Brain microvascular endothelial cell (primary cell): ENCODE measurements around the gene SMS.
A peak's percentile ranks its signal among the peaks of the same experiment; 100 is the strongest.

Experiments
- DNase-seq: peaks from one replicate; pipeline ENCODE4 v3.0.0-alpha.2; 2020
- H3K27ac ChIP-seq: fragments of 250-450 bp; sonication (Bioruptor Pico); 2 replicates; pipeline ENCODE4 v1.5.1; 2020; ENCODE audit warnings: mild to moderate bottlenecking, moderate library complexity
- H3K27me3 ChIP-seq: fragments of 250-450 bp; sonication (Bioruptor Pico); replicated peaks from 2 replicates; pipeline ENCODE4 v1.5.1; 2020; ENCODE audit warnings: mild to moderate bottlenecking
- H3K36me3 ChIP-seq: fragments of 250-450 bp; sonication (Bioruptor Pico); replicated peaks from 2 replicates; pipeline ENCODE4 v1.5.1; 2020; ENCODE audit warnings: mild to moderate bottlenecking
- H3K4me3 ChIP-seq: 2 replicates; pipeline ENCODE4 v1.5.1; 2011; ENCODE audit warnings: low read depth, mild to moderate bottlenecking, control low read depth, low read length, moderate library complexity
- in situ Hi-C: cut with HindIII; loops from 2 replicates; pipeline ENCODE4 v1.10.0; 2017; ENCODE audit warnings: low sequenced_read_pairs, low pct_ligation_motif_present
- TF ChIP-seq, protein P1 (sequence below): IDR thresholded peaks from 2 replicates; pipeline ENCODE4 v1.5.1; 2011; ENCODE audit warnings: low read depth, mild to moderate bottlenecking, moderate library complexity, low read length, control low read depth, inconsistent platforms; ENCODE audit errors: missing control alignments

SMS gene

DNA sequence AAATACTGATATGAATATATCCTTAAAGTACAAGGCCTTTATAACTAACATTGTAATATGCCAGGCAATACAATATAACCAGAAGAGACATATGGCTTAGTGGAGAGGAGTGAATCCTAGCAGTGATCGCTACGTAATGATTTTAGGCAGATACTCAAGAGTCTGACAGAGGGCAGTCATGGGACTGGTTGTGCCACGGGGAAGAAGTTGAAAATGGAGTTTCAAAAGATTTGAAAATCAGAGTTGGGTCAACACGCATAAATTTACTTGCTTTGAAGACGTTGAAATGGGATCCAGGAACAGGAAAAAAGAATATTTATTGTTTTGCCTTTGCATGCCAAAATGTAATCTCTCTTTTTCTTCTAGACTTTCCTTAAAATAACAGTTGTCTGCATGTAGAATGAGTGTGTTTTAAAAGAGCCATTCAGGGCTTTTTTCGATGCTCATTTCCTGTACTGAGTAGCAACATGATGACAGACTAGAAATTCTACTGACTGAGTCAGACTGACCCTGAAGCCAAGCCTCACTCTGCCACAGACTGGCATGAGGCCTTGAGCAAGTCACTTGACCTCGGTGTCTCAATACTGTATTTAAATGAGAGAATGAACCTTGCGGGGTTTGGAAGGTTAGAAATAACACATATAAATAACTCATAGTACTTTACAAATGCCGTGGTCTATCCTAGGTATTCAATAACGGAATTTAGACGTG is 8.1 kb upstream of the SMS start:
- peak; percentile 78 for DNase-seq
- Histone ChIP-seq H3K27me3 (no peaks in the 10 kb centered on the region), H3K36me3 (no peaks in the 10 kb centered on the region), H3K4me3 (no peak overlapping the region), H3K27ac (peak overlapping the region; percentile 80)
- TF ChIP-seq, protein P1, sequence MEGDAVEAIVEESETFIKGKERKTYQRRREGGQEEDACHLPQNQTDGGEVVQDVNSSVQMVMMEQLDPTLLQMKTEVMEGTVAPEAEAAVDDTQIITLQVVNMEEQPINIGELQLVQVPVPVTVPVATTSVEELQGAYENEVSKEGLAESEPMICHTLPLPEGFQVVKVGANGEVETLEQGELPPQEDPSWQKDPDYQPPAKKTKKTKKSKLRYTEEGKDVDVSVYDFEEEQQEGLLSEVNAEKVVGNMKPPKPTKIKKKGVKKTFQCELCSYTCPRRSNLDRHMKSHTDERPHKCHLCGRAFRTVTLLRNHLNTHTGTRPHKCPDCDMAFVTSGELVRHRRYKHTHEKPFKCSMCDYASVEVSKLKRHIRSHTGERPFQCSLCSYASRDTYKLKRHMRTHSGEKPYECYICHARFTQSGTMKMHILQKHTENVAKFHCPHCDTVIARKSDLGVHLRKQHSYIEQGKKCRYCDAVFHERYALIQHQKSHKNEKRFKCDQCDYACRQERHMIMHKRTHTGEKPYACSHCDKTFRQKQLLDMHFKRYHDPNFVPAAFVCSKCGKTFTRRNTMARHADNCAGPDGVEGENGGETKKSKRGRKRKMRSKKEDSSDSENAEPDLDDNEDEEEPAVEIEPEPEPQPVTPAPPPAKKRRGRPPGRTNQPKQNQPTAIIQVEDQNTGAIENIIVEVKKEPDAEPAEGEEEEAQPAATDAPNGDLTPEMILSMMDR: peak; percentile 6
- in situ Hi-C loops: no loop called here

DNA sequence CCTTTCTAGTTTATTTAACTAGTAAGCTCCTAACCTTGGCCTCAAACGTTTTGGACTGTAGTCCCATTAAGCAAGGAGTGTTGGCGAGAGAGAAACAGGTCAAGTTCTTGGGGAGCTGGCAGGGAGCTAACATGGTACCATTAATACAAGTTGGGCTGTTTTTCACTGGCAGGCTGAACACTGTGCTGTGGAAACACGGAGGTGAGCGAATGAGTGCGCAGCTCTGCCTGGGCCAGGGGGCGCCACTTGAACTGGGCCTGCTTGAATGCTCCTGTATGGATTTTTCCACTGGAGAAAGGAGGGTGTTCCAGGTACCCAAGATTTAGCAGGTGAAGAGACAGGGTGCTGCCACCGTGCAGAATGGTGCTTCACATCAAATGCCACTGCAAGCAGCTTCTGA is 7.4 kb upstream of the SMS start:
- Histone ChIP-seq H3K4me3 (no peak overlapping the region), H3K36me3 (no peaks in the 10 kb centered on the region), H3K27me3 (no peaks in the 10 kb centered on the region), H3K27ac (peak overlapping the region; percentile 80)
- TF ChIP-seq, protein P1: peak; percentile 11
- in situ Hi-C loops: no loop called here
- no peak for DNase-seq

DNA sequence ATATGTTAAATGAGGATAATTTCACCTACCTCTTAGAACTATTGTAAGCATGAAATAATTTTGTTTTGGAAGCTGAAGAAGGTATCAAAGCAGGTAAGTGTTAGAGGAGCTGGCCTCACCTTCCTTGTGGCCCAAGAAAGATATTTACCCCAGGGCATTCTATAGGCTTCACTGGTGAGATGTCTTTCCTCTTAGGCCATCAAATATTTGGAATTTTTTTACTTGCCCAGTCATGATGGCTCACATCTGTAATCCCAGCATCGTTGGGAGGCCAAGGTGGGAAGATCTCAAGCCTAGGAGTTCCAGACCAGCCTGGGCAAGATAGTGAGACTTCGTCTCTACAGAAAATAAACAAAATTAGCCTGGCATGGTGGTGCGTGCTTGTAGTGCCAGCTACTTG is 6.1 kb upstream of the SMS start:
- in situ Hi-C loops: no loop called here
- no peak for DNase-seq
- Histone ChIP-seq H3K27ac (no peak overlapping the region), H3K36me3 (no peaks in the 10 kb centered on the region), H3K27me3 (no peaks in the 10 kb centered on the region), H3K4me3 (no peak overlapping the region)
- TF ChIP-seq, protein P1: no peak

DNA sequence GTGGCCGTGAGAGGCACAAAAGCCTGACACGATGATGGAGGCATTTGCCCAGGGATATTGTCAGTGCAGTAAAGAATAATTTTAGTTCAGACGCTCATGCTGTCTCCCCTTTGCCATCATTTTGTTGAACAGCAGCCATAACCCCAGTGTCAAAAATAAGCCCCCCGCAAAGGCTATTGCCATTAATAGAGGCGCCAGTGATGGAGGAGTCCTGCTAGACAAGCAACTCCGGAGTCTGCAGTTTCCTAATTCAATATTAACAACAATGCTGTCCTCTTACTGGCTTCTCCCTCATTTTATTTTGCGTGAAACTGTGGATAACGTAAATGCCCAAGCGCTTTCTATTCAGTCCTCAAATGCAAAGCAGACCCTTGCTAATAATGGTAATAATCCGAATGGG is 603 bp upstream of the SMS start:
- Histone ChIP-seq H3K4me3 (peak overlapping the region; percentile 61), H3K27me3 (no peaks in the 10 kb centered on the region), H3K27ac (peak overlapping the region; percentile 70), H3K36me3 (no peaks in the 10 kb centered on the region)
- in situ Hi-C loops: no loop called here
- no peak for DNase-seq
- TF ChIP-seq, protein P1: no peak

DNA sequence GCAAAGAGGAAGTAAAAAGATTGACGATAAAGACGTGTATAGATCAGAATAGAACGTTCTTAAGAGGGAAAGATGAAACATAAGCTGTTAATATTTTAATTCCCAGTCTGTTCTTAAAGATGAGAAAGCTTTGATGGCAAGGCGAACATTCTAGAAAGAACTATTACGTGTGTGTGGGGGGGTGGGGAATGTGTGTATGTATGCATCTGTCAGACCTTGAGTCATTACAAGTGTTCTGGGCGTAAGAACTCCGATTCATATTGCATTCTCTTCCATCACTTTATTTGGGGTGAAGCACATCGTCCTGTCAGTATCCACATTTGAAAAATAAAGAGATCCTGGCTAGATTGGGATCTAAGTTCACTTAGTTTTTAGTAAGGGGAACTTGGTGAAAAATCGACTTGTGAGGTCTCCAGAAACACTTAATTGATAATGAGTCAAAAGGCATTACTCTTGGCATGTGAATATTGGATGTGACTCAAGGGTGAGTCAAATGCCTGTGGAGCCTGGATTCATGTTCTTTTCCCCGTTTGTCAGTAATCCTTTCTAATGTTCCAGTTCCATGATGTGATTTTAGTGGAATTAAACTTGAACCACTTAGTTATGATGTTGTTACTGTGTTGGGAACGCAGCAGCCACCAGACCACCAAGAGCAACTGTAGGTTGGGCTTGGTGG is 3.1 kb downstream of the SMS start:
- in situ Hi-C loops: no loop called here
- Histone ChIP-seq H3K27me3 (no peaks in the 10 kb centered on the region), H3K36me3 (no peaks in the 10 kb centered on the region), H3K27ac (peak overlapping the region; percentile 86), H3K4me3 (no peak overlapping the region)
- TF ChIP-seq, protein P1: no peak
- peak; percentile 67 for DNase-seq
